ENCODE data around the gene TMPRSS6.

The TMPRSS6 gene

GRCh38 chr22:37065961-37066360 is 43.6 kb downstream of the TMPRSS6 start:
- DNase-seq (ENCODE audit: low spot score): no peak

- no peak for DNase-seq (ENCODE audit: low spot score)
Observed at GRCh38 chr22:37065180-37065579, 44.3 kb downstream of the TMPRSS6 start.

- no peak for DNase-seq (ENCODE audit: low spot score)
Observed at GRCh38 chr22:37064553-37064952, 45.0 kb downstream of the TMPRSS6 start.

GRCh38 chr22:37063431-37064420 is 45.8 kb downstream of the TMPRSS6 start:
- DNase-seq (ENCODE audit: low spot score): no peak

- no peak for DNase-seq (ENCODE audit: low spot score)
Observed at GRCh38 chr22:37062702-37063381, 46.7 kb downstream of the TMPRSS6 start.

- DNase-seq (ENCODE audit: low spot score): no peak
Observed at GRCh38 chr22:37062376-37062675, 47.2 kb downstream of the TMPRSS6 start.

GRCh38 chr22:37061611-37062375 is 47.7 kb downstream of the TMPRSS6 start:
- no peak for DNase-seq (ENCODE audit: low spot score)

DNA sequence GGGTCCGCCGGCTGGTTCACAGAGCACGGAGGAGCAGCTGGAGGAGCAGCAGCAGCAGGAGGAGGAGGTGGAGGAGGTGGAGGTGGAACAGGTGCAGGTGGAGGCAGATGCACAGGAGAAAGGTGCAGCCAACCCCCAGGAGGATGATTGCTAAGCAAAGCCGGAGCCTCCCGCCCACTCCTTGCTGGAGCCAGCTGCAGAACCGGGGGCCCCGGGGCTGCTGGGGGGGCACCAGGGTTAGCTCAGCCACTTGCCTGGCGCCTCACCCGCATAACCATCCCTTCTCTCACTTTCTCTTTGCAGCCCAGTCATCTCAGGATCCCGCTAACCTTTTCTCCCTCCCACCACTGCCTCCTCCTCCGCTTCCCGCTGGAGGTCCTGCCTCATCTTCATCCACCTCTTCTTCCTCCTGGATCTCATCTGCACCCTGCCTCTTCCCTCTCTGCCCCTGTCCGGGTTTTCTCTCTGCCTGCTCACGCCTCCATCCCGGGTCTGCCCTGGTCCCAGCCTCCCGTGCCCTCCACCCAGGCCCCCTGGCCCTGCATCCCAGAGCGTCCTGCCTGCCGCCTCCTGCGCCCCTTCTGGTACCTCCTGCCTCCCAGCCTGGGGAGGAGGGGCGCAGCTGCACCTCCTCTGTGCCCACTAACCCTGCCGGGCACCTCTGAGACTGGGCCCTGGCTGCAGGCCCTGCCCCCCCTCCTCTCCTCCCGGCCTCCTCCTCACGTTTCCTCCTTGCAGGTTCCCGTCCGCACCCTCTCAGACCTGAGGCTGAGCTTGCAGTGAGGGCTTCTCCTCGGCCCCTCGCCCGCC is 48.5 kb downstream of the TMPRSS6 start:
- no peak for DNase-seq (ENCODE audit: low spot score)

DNA sequence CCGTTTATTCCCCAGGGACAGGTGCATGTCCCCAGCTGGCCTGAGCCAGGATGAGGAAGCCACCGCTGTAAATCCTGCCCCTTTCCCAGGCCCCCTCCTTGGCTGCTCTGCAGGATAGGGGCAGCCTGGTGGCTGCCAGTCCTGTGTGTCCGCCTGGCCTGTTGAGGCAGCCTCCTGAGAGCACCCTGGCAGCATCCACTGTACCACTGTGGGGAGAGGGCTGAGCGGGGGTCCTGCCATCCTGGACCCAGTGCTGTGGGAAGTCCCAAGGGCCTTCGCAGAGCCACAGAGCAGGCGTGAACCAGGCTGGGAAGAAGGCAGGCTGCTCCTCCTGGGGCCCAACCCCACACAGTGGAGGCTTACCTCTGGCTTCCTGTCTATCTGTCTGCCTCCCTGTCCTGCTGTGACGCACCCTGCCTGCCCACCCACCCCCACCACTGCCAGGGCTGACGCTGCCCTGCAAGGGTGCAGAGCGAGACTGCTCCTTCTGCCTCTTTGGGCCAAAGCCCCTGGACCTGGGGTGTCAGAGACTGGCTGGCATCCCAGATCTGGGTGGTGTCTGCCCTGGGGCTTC is 49.5 kb downstream of the TMPRSS6 start:
- no peak for DNase-seq (ENCODE audit: low spot score)

GRCh38 chr22:37058917-37059701 is 50.4 kb downstream of the TMPRSS6 start:
- no peak for DNase-seq (ENCODE audit: low spot score)

DNA sequence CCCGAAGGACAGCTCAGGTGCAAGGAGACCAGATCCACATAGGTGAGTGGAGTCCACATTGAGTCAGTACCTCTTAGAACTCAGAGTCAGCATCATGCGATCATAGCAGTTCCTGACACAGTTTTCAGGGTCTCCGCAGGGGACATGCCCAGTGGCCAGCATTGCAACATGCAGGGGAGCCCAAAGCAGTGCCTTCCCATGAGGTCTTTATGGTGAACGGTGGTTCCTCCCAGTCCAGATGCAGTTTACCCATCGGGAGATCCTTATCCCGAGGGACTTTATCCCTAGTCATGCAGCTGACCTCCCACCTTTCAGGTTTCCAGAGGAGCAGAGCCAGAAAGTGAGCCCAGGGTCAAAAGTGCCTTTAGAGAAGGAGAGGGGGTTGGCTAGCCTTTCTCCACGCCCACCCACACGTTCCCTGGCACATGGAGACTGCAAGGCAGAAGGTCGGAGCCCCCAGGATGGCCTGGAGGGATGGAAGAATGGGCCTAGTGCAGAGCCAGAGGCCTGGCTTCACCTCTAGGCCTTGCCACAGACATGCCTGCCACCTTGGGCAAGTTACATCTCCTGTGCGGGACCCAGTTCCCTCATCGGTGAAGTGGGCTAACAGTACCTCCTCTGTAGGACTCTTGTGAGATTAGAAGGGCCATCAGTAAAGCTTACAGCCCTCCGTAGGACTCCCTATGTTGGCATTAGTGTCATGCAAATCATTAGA is 51.6 kb downstream of the TMPRSS6 start:
- DNase-seq (ENCODE audit: low spot score): no peak

DNA sequence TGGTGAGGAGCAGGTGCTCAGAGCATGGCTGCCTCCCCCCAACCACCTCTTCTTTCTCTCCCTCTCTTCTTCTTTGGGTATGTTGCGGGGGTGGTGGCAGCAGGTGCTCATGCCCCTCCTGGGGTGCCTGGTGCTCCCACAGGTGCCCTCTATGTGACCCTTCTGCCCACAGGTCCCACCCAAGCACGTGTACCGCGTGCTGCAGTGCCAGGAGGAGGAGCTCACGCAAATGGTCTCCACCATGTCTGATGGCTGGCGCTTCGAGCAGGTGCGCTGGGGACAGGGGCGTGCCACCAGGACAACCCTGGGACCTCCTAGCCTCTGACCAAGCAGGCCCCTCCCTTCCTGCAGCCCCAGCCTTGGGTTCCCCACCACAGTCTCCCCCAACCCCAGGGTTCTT is 52.3 kb downstream of the TMPRSS6 start:
- DNase-seq (ENCODE audit: low spot score): no peak

GRCh38 chr22:37056246-37056645 is 53.3 kb downstream of the TMPRSS6 start:
- no peak for DNase-seq (ENCODE audit: low spot score)

DNA sequence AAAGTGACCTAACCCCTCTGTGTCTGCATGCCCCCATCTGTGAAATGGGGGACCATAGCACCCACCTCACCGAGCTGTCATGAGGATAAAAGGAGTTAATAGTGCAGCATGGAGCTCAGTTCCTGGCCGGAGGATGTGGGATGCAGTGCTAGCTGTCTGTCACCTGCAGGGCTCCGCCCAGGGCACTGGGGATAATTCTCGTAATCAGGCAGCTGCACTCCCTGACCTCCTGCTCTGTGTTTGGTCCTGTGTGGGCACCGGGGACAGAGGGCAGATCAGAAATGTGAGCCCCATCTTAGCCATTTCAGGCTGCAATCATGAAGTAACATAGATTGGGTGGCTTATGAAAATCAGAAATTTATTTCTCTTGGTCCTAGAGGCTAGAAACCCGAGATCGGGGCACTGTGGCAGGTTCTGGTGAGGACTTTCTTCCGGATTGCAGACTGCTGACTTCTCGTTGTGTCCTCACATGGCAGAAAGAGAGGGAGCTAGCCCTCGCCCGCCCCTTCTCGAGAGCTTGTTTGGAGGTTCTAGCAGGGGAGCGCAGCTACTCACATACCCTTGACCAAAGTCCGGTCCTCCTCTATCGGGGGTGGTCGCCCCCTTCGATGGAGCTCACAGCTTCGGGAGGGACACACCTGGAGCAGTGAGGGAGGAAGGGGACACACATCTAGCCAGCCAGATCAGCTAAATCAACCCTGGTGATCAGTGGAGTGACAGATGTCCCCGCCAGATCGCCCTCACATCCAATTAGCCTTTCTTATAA is 54.7 kb downstream of the TMPRSS6 start:
- no peak for DNase-seq (ENCODE audit: low spot score)

GRCh38 chr22:37054056-37054395 is 55.5 kb downstream of the TMPRSS6 start:
- DNase-seq (ENCODE audit: low spot score): no peak

DNA sequence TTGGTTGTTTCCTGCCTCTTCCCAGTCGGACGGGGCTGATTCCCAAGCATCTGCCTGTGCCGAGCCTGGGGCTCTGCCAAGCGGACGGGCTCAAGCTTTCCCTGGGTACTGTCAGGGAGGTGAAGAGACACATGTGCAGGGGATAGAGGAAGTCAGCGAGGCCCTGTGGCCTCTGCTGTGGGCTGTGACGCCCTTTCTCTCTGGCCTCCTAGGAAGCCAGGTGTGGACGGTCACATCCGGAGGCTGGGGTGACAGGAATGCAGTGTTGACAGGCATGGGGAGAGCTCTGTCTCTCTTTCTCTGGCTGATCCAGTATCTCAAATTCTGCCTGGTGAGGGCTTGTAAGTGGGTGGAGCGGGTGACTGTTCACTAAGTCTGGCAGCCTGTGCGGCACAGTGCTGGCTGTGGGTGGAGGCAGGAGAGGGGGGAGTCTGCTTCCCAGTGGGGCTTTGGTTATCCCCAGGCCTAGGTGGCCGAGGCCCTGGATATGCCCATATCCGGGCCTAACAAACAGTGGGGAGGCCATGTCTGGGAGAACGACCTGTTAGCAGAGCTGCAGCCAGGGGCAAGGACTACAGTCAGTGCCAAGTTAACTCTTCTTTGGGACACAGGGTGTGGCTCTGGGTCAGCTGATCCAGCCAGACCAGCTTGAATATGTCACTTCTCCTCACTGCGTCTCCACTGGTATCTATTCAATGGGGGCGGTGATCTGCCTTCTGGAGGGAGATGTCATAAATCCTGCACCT is 56.0 kb downstream of the TMPRSS6 start:
- no peak for DNase-seq (ENCODE audit: low spot score)

DNA sequence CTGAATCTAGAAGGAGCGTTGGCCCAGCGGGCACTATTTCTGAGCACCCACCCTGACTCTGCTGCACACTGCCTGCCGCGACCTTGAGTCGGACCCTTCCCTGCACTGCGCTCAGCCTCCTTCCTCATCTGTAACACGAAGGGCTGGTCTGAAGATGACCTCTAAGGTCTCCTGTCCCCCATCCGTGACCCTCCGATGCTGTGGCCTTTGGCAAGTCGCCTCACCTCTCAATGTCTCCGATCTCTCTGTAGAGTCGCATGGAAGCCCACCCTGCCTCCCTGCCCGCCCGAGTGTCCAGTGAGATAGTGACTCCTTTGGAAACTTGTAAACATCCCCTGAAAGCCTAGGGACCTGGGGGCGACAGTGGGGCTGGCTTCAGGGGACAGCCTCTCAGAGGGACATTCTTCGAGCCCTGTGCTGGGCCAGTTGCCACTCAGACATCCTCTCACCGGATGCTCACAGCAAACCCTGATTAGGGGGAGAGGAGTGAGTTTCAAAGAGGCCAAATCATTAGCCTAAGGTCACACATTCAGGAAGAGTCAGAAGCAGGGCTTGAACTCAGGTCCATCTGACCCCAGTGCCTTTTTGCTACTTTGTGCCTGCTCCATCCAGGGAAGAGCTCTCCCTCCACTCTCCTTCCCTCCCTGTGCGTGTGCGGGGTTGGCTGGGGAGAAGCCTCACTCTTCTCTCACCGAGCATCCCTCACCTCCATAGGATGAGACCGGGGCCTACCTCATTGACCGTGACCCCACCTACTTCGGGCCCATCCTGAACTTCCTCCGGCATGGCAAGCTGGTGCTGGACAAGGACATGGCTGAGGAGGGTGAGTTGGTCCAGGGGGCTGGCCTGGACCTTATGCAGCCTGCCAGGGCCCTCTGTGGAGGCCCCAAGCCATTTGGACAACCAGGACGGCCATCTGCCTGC is 56.9 kb downstream of the TMPRSS6 start:
- no peak for DNase-seq (ENCODE audit: low spot score)

All from globus pallidus (tissue), 1 donor.